NCI-H1092 (cell line): ENCODE results near the gene GALNT12.
A peak's percentile ranks its signal among the peaks of the same experiment; 100 is the strongest.

Source experiments
- DNase-seq: peaks from one replicate; lab custom pipeline; 2025; lab: John Stamatoyannopoulos, UW

The GALNT12 gene

GRCh38 chr9:98807070-98807813 lies at the start of gene GALNT12:
Gene GALNT12, plus strand, starts transcription at chr9:98807670. Its CDS starts 29 bp downstream, at chr9:98807699.
- DNase-seq = peak; percentile 17

GRCh38 chr9:98760231-98760630 lies 47.2 kb upstream of the GALNT12 start:
- DNase-seq = no peak

- DNase-seq = no peak
Observed at GRCh38 chr9:98763986-98764745, 43.3 kb upstream of the GALNT12 start.

- DNase-seq = no peak
Observed at GRCh38 chr9:98765256-98765655, 42.2 kb upstream of the GALNT12 start.

GRCh38 chr9:98766586-98766985 lies 40.9 kb upstream of the GALNT12 start:
- DNase-seq = no peak

GRCh38 chr9:98767196-98767595 lies 40.3 kb upstream of the GALNT12 start:
- DNase-seq = no peak

- DNase-seq = no peak
Observed at GRCh38 chr9:98767915-98768314, 39.6 kb upstream of the GALNT12 start.

GRCh38 chr9:98768344-98768743 lies 39.1 kb upstream of the GALNT12 start:
- DNase-seq = no peak

GRCh38 chr9:98770717-98771116 lies 36.8 kb upstream of the GALNT12 start:
- no peak for DNase-seq

GRCh38 chr9:98771209-98771874 lies 36.1 kb upstream of the GALNT12 start:
- DNase-seq = no peak

- no peak for DNase-seq
Observed at GRCh38 chr9:98772364-98773155, 34.9 kb upstream of the GALNT12 start.

GRCh38 chr9:98773721-98774120 lies 33.7 kb upstream of the GALNT12 start:
- no peak for DNase-seq

- DNase-seq = no peak
Observed at GRCh38 chr9:98774746-98775145, 32.7 kb upstream of the GALNT12 start.

- peak; percentile 45 for DNase-seq
Observed at GRCh38 chr9:98775831-98776441, 31.5 kb upstream of the GALNT12 start.

GRCh38 chr9:98777618-98778017 lies 29.9 kb upstream of the GALNT12 start:
- no peak for DNase-seq

GRCh38 chr9:98778251-98778650 lies 29.2 kb upstream of the GALNT12 start:
- DNase-seq = no peak

GRCh38 chr9:98778711-98779530 lies 28.5 kb upstream of the GALNT12 start:
- DNase-seq = no peak

GRCh38 chr9:98780059-98780749 lies 27.3 kb upstream of the GALNT12 start:
- no peak for DNase-seq

GRCh38 chr9:98781588-98782383 lies 25.7 kb upstream of the GALNT12 start:
- DNase-seq = no peak
